ENCODE measurements around the gene SUPT5H. TPM values are rescaled to one million over a fixed set of nuclear protein-coding genes. Genes with fewer than 3 reads are reported as not detected.
"Not testable (repeated sequence)": the region's sequence is repeated elsewhere in the genome, so short reads cannot be mapped to it uniquely, and the experiment has no call there.

SUPT5H gene
- total RNA-seq, 2 donors from 2014 or later, result 192 to 201 TPM

DNA sequence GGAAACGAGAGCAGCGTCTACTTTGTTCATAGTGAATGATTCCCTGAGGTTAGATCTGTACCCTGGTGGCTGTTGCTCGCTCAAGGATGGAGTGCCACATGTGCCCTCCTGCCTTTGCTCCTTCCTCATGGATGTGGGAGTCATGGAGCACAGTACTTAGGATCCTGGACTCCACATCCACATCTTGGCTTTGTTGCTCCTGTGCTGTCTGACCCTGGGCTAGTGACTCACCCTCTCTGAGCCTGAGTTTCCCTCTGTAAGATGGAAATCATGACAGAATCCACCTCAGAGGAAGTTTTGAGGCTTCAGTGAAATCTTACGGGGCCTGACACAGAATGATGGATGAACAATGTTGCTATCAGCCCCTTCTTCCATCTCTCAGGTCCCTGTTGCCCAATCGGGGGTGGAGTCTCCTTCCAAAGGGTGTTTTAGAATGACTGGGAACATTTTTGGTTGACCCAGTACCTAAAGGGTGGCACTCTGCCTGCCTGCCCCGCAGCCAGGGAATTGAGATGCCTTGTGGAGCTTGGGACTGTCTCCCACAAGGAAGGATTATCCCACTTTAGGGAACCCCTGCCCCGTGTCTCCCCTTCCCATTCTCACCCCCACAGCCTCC lies 25.4 kb downstream of the SUPT5H start:
- Mint-ChIP-seq H3K27ac (peak overlapping the region; percentile 16), H3K4me3 (no peak overlapping the region), H3K4me1 (ENCODE audit: low read depth) (peaks cover 29% of the 10 kb centered on the region), H3K36me3 (ENCODE audit: insufficient read depth in 2 of 2) (peaks cover 16 to 49% of the 10 kb centered on the region in 2 donors), H3K9me3 (no peaks in the 10 kb centered on the region), H3K27me3 (ENCODE audit: low read depth) (no peaks in the 10 kb centered on the region)
- ATAC-seq (replicated peaks in 1 of 2) (peak in 1 of 2 donors; percentile 27), DNase-seq (no peak)

DNA sequence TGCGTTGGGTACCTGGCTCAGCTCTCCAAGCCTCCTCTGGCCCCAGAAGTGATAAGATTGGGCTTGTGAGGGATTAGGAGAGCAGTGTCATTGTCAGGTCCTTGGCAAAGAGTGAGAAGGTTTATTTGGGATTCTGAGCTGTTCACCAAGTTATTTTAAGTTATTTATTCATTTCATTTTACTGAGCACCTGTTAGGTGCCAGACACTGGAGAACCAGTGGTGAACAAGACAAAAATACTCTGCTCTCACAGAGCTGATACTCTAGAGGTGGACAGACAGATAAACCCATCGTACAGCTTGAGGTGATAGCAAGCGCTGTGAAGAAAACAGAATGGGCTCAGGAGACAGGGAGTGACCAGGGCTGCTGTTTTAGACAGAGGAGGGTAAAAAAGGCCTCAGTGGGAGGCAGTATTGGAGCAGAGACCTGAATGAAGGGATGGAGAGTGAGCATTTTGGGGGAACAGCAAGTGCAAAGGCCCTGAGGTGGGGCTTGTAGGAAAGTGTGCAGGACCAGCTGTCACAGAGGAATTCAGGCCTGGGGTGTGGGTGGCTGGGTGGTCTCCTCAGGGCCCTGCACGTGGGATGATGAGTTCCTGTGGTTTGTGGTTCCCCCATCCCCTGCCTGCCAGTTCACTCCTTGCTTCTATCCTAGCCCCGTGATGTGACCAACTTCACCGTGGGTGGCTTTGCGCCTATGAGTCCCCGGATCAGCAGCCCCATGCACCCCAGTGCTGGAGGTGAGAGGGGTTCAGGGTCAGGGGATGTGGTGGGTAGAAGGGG lies 26.6 kb downstream of the SUPT5H start:
- peak overlapping the region; percentile 33 for H3K27ac Mint-ChIP-seq
- peaks cover 17 to 47% of the 10 kb centered on the region in 2 donors for H3K36me3 Mint-ChIP-seq (ENCODE audit: insufficient read depth in 2 of 2)
- no peaks in the 10 kb centered on the region for H3K27me3 Mint-ChIP-seq (ENCODE audit: low read depth)
- peaks cover 29% of the 10 kb centered on the region for H3K4me1 Mint-ChIP-seq (ENCODE audit: low read depth)
- no peak for ATAC-seq (replicated peaks in 1 of 2)
- no peak for DNase-seq
- no peak overlapping the region for H3K4me3 Mint-ChIP-seq
- no peaks in the 10 kb centered on the region for H3K9me3 Mint-ChIP-seq

DNA sequence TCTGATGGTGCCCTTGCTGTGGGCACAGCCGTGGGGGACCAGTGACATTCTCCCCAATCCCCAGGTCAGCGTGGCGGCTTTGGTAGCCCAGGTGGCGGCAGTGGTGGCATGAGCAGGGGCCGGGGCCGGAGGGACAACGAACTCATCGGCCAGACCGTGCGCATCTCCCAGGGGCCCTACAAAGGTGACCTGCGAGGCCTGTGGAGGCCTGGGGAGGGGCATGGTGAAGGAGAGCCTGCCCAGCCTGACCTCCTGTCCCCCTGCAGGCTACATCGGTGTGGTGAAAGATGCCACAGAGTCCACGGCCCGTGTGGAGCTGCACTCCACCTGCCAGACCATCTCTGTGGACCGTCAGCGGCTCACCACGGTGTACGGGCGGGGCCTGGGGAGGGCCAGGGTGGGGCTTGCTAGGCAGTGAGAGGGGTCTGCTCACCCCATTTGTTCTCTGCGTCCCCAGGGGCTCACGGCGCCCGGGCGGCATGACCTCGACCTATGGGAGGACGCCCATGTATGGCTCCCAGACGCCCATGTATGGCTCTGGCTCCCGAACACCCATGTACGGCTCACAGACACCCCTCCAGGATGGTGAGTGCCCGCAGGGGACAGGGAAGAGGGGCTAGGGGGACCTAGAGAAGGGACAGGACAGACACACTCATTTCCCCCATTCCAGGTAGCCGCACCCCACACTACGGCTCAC lies 27.5 kb downstream of the SUPT5H start:
- H3K9me3 Mint-ChIP-seq, result no peaks in the 10 kb centered on the region
- peaks cover 29% of the 10 kb centered on the region for H3K4me1 Mint-ChIP-seq (ENCODE audit: low read depth)
- H3K27ac Mint-ChIP-seq, result no peak overlapping the region
- DNase-seq, result no peak
- H3K36me3 Mint-ChIP-seq (ENCODE audit: insufficient read depth in 2 of 2), result peaks cover 17 to 48% of the 10 kb centered on the region in 2 donors
- no peaks in the 10 kb centered on the region for H3K27me3 Mint-ChIP-seq (ENCODE audit: low read depth)
- no peak overlapping the region for H3K4me3 Mint-ChIP-seq
- ATAC-seq (replicated peaks in 1 of 2), result no peak

DNA sequence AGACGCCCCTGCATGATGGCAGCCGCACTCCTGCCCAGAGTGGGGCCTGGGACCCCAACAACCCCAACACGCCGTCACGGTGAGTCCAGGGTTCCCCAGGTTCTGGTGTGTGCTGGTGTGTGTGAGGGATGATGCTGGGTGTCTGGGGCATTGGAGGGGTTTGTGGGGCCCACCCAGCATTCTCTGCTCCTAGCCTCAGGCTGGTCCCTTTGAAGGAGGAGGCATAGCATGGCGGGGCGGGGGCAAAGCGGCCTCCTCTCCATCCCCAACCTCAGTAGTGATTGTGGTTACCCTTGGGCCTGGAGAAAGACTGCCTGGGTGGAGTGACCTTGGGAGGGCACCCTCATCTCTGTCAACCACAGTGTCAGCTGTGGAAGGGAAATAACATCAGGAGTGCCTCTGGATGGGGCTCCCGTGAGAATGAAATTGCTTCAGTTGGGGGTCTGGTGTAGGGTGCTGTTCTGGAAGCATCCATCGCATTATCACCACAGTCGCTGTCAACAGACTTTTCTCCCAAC lies 28.1 kb downstream of the SUPT5H start:
- Mint-ChIP-seq H3K27ac (no peak overlapping the region), H3K27me3 (ENCODE audit: low read depth) (no peaks in the 10 kb centered on the region), H3K4me1 (ENCODE audit: low read depth) (peaks cover 29% of the 10 kb centered on the region), H3K4me3 (no peak overlapping the region), H3K36me3 (ENCODE audit: insufficient read depth in 2 of 2) (peaks cover 17 to 46% of the 10 kb centered on the region in 2 donors), H3K9me3 (no peaks in the 10 kb centered on the region)
- no peak for DNase-seq
- no peak for ATAC-seq (replicated peaks in 1 of 2)

DNA sequence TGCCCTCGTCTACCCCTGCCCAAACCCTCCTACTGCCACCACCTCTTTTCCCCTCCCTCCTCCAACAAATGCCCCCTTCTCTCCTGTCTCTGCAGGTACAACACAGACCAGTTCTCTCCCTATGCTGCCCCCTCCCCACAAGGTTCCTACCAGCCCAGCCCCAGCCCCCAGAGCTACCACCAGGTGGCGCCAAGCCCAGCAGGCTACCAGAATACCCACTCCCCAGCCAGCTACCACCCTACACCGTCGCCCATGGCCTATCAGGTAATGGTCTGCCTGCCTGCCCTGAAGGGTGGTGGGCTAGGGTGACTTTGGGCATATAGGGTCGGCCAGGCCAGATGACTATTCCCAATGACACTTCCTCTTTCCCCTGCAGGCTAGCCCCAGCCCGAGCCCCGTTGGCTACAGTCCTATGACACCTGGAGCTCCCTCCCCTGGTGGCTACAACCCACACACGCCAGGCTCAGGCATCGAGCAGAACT lies 28.8 kb downstream of the SUPT5H start:
- Mint-ChIP-seq H3K27ac (no peak overlapping the region), H3K36me3 (ENCODE audit: insufficient read depth in 2 of 2) (peaks cover 15 to 46% of the 10 kb centered on the region in 2 donors), H3K4me3 (no peak overlapping the region), H3K4me1 (ENCODE audit: low read depth) (peaks cover 29% of the 10 kb centered on the region), H3K27me3 (ENCODE audit: low read depth) (no peaks in the 10 kb centered on the region), H3K9me3 (no peaks in the 10 kb centered on the region)
- peak; percentile 56 to 71 for ATAC-seq (replicated peaks in 1 of 2)
- DNase-seq, result peak; percentile 73 to 77

DNA sequence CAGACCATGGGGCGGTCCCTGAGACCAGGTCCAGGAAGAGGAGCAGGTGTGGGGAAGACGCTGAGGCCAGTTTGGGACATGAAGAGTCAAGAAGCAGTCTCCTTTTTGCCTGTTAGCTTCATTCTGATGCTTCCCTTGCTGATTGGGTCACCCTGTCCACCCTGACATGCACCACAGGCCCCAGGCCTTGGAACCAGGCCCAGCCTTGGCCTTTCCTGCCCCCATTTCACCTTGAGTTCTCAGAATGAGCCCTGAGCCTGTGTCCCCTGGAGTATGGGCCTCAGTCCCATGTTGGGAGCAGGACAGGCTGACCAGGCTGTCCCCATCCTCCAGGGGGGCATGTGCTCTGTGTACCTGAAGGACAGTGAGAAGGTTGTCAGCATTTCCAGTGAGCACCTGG lies 30.4 kb downstream of the SUPT5H start:
- ATAC-seq (replicated peaks in 1 of 2) (no peak), DNase-seq (no peak)
- no peaks in the 10 kb centered on the region for H3K27me3 Mint-ChIP-seq (ENCODE audit: low read depth)
- no peaks in the 10 kb centered on the region for H3K9me3 Mint-ChIP-seq
- no peak overlapping the region for H3K4me3 Mint-ChIP-seq
- H3K36me3 Mint-ChIP-seq (ENCODE audit: insufficient read depth in 2 of 2), result peaks cover 11 to 33% of the 10 kb centered on the region in 2 donors
- no peak overlapping the region for H3K27ac Mint-ChIP-seq
- H3K4me1 Mint-ChIP-seq (ENCODE audit: low read depth), result peaks cover 25% of the 10 kb centered on the region

DNA sequence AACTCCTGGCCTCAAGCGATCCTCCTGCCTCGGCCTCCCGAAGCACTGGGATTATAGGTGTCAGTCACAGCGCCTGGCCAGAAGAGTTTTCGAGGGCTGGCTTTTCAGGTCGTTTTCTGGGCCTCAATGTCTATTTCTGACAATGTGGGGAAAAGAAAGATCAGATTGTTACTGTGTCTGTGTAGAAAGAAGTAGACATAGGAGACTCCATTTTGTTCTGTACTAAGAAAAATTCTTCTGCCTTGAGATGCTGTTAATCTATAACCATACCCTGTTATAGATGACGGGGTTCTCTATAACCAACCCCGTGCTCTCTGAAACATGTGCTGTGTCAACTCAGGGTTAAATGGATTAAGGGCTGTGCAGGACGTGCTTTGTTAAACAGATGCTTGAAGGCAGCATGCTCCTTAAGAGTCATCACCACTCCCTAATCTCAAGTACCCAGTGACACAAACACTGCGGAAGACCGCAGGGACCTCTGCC lies 34.0 kb downstream of the SUPT5H start:
- peaks cover 26% of the 10 kb centered on the region for H3K4me1 Mint-ChIP-seq (ENCODE audit: low read depth)
- ATAC-seq (replicated peaks in 1 of 2); H3K9me3 Mint-ChIP-seq; H3K27ac Mint-ChIP-seq; H3K27me3 Mint-ChIP-seq (ENCODE audit: low read depth); DNase-seq: not testable (repeated sequence)
- H3K36me3 Mint-ChIP-seq (ENCODE audit: insufficient read depth in 2 of 2), result peaks cover 5 to 22% of the 10 kb centered on the region in 2 donors
- H3K4me3 Mint-ChIP-seq, result peak overlapping the region; percentile 94 to 97

DNA sequence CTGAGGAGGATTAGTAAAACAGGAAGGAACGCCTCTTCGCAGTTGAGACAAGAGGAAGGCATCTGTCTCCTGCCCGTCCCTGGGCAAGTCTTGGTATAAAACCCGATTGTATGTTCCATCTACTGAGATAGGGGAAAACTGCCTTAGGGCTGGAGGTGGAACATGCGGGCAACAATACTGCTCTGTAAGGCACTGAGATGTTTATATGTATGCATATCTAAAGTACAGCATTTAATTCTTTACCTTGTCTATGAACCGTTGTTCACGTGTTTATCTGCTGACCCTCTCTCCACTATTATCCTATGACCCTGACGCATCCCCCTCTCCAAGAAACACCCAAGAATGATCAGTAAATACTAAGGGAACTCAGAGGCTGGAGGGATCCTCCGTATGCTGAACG lies 34.5 kb downstream of the SUPT5H start:
- ATAC-seq (replicated peaks in 1 of 2) (no peak), DNase-seq (no peak)
- H3K9me3 Mint-ChIP-seq, result no peaks in the 10 kb centered on the region
- H3K4me1 Mint-ChIP-seq (ENCODE audit: low read depth), result peaks cover 26% of the 10 kb centered on the region
- H3K4me3 Mint-ChIP-seq, result peak overlapping the region; percentile 94 to 97
- peak overlapping the region; percentile 96 for H3K27ac Mint-ChIP-seq
- H3K27me3 Mint-ChIP-seq (ENCODE audit: low read depth), result no peaks in the 10 kb centered on the region
- peaks cover 2 to 17% of the 10 kb centered on the region in 2 donors for H3K36me3 Mint-ChIP-seq (ENCODE audit: insufficient read depth in 2 of 2)

DNA sequence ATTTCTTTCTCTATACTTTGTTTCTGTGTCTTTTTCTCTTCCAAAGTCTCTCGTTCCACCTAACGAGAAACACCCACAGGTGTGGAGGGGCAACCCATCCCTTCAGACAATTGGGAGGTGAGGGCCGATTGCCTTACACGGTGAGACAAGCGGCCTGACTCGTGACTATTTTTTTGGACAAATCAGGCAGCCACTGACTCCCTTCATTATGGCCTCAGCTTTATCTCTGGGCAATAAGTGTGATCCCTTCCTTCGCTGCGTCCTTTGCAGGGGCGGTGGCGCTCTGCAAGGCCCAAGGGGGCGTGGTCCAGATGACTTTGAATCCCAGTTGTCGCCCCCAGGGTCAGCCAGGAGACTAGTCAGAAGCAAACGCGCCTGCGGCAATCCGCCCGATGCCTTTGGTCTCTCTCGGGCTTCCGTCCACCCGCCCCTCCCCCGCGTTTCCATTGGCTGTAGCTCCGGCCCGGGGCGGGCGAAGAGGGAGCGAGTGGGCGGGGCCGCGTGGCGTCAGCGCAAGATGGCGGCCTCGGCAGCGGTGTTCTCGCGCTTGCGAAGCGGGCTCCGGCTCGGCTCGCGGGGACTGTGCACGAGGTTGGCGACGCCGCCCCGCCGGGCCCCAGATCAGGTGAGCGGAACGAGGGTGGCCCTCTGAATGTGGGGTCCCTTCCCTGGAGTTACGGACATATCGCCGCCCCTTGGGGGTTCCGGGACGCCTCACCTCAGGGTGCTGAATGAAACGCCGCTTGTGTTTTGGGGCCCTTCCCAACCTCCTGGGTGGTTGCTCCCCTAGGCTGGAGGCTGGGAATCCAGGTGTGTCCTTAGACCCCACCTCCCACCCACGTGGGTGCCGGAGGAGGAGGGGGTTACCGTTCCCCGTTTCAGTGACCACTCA lies 35.2 kb downstream of the SUPT5H start, which contains the start of gene TIMM50:
TSS of gene TIMM50 (plus strand) at position 502 of the 892 bp plus-strand sequence. CDS start at position 518, 16 bp downstream.
- peaks cover 2 to 12% of the 10 kb centered on the region in 2 donors for H3K36me3 Mint-ChIP-seq (ENCODE audit: insufficient read depth in 2 of 2)
- H3K27me3 Mint-ChIP-seq (ENCODE audit: low read depth), result no peaks in the 10 kb centered on the region
- H3K9me3 Mint-ChIP-seq, result no peaks in the 10 kb centered on the region
- ATAC-seq (replicated peaks in 1 of 2) (peak; percentile 94 to 95), DNase-seq (peak; percentile 98 to 99)
- H3K27ac Mint-ChIP-seq, result peak within 1 kb of the TSS; percentile 96
- H3K4me3 Mint-ChIP-seq, result peak within 1 kb of the TSS; percentile 94 to 97
- peaks cover 26% of the 10 kb centered on the region for H3K4me1 Mint-ChIP-seq (ENCODE audit: low read depth)

DNA sequence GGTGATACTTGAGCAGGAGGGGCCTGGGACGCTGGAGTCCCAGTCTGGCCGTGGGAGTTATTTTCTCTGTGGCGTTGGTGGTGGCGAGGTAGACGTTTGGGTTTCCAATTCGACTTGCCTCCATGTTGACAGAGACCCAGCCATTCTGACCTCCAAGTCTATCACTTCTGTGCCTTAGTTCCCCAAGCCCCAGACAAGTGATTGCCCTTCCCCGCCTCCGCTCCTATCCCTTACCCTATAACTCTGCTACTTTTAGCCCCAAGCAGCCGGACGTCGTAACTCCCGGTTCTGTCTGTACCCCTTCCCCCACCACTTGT lies 35.8 kb downstream of the SUPT5H start:
- Mint-ChIP-seq H3K36me3 (ENCODE audit: insufficient read depth in 2 of 2) (peaks cover 2 to 8% of the 10 kb centered on the region in 2 donors), H3K27me3 (ENCODE audit: low read depth) (no peaks in the 10 kb centered on the region), H3K4me1 (ENCODE audit: low read depth) (peaks cover 26% of the 10 kb centered on the region), H3K27ac (peak overlapping the region; percentile 84), H3K9me3 (no peaks in the 10 kb centered on the region), H3K4me3 (peak overlapping the region; percentile 94 to 97)
- DNase-seq (no peak), ATAC-seq (replicated peaks in 1 of 2) (no peak)

DNA sequence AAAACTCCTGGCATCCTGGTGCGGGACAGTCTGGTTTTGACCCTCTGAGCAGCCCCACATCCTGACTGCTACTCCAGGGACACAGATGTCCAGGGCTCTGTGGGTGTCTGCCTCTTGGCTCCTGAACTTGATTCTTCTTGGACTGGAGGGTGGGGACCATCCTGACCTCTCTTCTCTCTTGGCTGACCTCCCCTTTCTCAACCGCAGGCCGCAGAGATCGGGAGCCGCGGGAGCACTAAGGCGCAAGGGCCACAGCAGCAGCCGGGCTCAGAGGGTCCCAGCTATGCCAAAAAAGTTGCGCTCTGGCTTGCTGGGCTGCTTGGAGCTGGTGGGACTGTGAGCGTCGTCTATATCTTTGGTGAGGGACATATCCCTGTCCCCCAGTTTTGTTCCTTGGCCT lies 36.3 kb downstream of the SUPT5H start:
- DNase-seq (no peak), ATAC-seq (replicated peaks in 1 of 2) (no peak)
- Mint-ChIP-seq H3K9me3 (no peaks in the 10 kb centered on the region), H3K36me3 (ENCODE audit: insufficient read depth in 2 of 2) (peaks cover under 1 to 9% of the 10 kb centered on the region in 2 donors), H3K4me1 (ENCODE audit: low read depth) (peaks cover 26% of the 10 kb centered on the region), H3K4me3 (peak overlapping the region; percentile 94 to 97), H3K27me3 (ENCODE audit: low read depth) (no peaks in the 10 kb centered on the region), H3K27ac (peak overlapping the region; percentile 84)

DNA sequence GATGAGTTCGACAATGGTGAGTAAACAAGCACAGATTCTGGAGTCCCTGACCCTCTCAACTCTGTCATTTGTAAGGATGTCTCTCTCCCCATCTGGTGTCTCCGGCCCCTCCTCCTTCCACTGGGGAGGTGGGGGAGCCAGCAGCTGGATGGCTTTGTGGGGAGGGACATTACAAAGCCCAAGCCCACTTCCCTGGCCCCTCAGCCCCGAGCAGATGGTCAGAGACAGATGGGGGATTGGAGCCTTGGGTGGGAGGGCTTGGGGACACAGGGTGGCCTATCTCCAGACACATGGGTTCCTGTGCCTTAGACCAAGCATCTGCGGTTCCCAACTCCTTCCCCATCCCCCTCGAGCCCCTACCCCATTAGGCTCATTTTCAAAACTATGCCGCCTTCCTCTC lies 37.8 kb downstream of the SUPT5H start:
- peak overlapping the region; percentile 35 to 94 for H3K4me3 Mint-ChIP-seq
- DNase-seq, result no peak
- no peaks in the 10 kb centered on the region for H3K27me3 Mint-ChIP-seq (ENCODE audit: low read depth)
- no peak for ATAC-seq (replicated peaks in 1 of 2)
- no peaks in the 10 kb centered on the region for H3K9me3 Mint-ChIP-seq
- peaks cover 26% of the 10 kb centered on the region for H3K4me1 Mint-ChIP-seq (ENCODE audit: low read depth)
- H3K36me3 Mint-ChIP-seq (ENCODE audit: insufficient read depth in 2 of 2), result peaks cover 0 to 13% of the 10 kb centered on the region in 2 donors
- H3K27ac Mint-ChIP-seq, result peak overlapping the region; percentile 31
